ENCODE results near the gene CD68. TPM values are rescaled to one million over a fixed set of nuclear protein-coding genes. Genes with fewer than 3 reads are reported as not detected.

CD68 gene
- total RNA-seq, 1 experiment from 2014 or later, result 51.6 TPM

DNA sequence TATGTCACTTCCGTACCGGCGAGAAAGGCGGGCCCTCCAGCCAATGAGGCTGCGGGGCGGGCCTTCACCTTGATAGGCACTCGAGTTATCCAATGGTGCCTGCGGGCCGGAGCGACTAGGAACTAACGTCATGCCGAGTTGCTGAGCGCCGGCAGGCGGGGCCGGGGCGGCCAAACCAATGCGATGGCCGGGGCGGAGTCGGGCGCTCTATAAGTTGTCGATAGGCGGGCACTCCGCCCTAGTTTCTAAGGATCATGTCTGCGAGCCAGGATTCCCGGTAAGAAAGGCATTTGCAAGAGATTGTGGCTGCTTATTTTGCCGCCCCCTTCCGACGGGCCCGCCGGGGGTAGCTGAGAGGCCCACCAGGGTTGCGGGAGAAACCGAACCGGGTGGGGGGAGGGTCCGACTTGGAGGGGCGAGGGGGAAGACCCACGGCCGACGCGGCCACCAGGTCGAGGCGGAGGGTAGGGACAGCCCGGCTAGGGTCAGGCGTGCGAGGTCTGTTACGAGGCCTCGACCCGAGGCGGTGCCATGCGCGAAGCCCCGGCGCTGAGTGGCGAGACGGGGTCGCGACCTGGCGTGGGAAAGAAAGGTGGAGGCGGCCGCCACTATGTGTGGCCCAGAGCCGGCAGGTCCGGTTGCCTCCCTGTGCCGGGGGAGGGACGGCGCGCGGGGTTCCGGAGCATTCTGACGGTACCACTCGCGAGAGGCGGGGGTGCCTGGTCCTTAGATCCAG lies 6.7 kb upstream of the CD68 start:
- BruUV-seq (replicated peaks), result TSS peak; percentile 70
- H3K4me1 ChIP-seq (ENCODE audit: control insufficient read depth, insufficient read depth, low read length), result peaks cover 33% of the 10 kb centered on the region
- no peaks in the 10 kb centered on the region for H3K27me3 ChIP-seq (ENCODE audit: control insufficient read depth, insufficient read depth, low read length)
- H3K27ac ChIP-seq (ENCODE audit: low read length), result peak overlapping the region; percentile 90
- H3K9me3 ChIP-seq (ENCODE audit: control insufficient read depth, insufficient read depth, low read depth, low read length), result no peaks in the 10 kb centered on the region
- peak overlapping the region; percentile 85 to 89 for H3K4me3 ChIP-seq (ENCODE audit: low read depth in 2 of 2, low read length in 2 of 2)
- DNase-seq (ENCODE audit: low read depth, low spot score) (peak; percentile 97), ATAC-seq (peak; percentile 92)
- POLR2A ChIA-PET, result interaction anchor here (0.6 kb wide), 1 partner anchor 546 kb away, joined by 9 read pairs; no protein-coding TSS in a partner anchor
- TF ChIP-seq POLR2AphosphoS5 (IDR thresholded peaks at IDR 0.05; ENCODE audit: low read depth, low read length) (peak; percentile 99), SIN3A (IDR thresholded peaks at IDR 0.05; ENCODE audit: borderline replicate concordance, insufficient read depth, low read depth, low read length) (peak; percentile 73; the same call in 1 of the 2 replicates)
- TF ChIP-seq, protein P1, sequence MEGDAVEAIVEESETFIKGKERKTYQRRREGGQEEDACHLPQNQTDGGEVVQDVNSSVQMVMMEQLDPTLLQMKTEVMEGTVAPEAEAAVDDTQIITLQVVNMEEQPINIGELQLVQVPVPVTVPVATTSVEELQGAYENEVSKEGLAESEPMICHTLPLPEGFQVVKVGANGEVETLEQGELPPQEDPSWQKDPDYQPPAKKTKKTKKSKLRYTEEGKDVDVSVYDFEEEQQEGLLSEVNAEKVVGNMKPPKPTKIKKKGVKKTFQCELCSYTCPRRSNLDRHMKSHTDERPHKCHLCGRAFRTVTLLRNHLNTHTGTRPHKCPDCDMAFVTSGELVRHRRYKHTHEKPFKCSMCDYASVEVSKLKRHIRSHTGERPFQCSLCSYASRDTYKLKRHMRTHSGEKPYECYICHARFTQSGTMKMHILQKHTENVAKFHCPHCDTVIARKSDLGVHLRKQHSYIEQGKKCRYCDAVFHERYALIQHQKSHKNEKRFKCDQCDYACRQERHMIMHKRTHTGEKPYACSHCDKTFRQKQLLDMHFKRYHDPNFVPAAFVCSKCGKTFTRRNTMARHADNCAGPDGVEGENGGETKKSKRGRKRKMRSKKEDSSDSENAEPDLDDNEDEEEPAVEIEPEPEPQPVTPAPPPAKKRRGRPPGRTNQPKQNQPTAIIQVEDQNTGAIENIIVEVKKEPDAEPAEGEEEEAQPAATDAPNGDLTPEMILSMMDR (IDR thresholded peaks at IDR 0.05), result no peak
- in situ Hi-C loops (cut with HindIII; ENCODE audit: low pct_unique_long_range_greater_than_20kb, low sequenced_read_pairs), result no loop called here
- intact Hi-C loops (cut with micrococcal nuclease; ENCODE audit: unreplicated experiment), result no loop called here
- CTCF ChIA-PET, result no interaction called here
- H3K36me3 ChIP-seq (ENCODE audit: control insufficient read depth, insufficient read depth, low read length), result peaks cover 28% of the 10 kb centered on the region

DNA sequence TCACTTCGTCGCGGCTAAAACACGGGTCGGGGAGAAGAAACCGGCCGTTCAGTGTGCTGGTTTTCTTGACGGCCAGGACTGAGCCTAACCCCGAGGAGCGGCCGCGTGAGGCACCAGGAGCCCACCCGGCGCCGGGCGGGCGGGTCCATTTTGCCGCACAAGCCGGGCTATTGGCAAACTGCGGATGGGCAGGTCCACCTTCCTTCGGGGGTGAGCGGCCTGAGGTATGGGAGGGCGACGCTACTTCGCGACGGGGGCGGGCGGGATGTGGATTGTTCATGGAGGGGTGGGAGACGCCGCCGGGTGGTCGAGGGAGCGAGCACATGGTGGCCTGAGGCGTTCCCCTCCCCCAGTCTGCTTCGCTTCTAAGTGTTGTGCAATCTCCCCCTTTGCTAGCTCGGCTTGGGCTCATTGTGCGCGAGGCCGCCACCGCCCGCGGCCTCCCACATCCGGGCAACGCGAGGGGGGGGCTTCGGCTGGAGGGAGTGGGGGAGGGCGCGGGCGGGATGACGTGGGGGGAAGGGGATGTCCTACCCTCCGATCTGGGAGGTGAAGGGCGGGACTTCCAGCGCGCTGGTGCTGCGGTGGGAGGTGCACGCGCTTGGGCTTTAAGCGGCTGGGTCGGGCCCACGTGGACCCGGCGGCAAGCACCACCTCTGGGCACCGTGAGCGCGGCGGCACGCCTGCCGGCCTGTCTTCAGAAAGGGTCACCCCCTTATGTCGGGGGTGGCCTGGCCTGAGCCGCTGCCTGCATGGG lies 5.9 kb upstream of the CD68 start:
- Histone ChIP-seq H3K9me3 (ENCODE audit: control insufficient read depth, insufficient read depth, low read depth, low read length) (no peaks in the 10 kb centered on the region), H3K4me3 (ENCODE audit: low read depth in 2 of 2, low read length in 2 of 2) (peak overlapping the region; percentile 85 to 89), H3K27ac (ENCODE audit: low read length) (peak overlapping the region; percentile 90), H3K36me3 (ENCODE audit: control insufficient read depth, insufficient read depth, low read length) (peaks cover 29% of the 10 kb centered on the region), H3K27me3 (ENCODE audit: control insufficient read depth, insufficient read depth, low read length) (no peaks in the 10 kb centered on the region), H3K4me1 (ENCODE audit: control insufficient read depth, insufficient read depth, low read length) (peaks cover 41% of the 10 kb centered on the region)
- TF ChIP-seq, protein P1 (IDR thresholded peaks at IDR 0.05), result no peak
- no peak for TF ChIP-seq TCF7L2 (IDR thresholded peaks at IDR 0.05; ENCODE audit: low read depth, low read length)
- TF ChIP-seq POLR2AphosphoS5 (IDR thresholded peaks at IDR 0.05; ENCODE audit: low read depth, low read length), result peak; percentile 71
- peak; percentile 38; the same call in 1 of the 2 replicates for TF ChIP-seq SIN3A (IDR thresholded peaks at IDR 0.05; ENCODE audit: borderline replicate concordance, insufficient read depth, low read depth, low read length)
- TF ChIP-seq, protein P2, sequence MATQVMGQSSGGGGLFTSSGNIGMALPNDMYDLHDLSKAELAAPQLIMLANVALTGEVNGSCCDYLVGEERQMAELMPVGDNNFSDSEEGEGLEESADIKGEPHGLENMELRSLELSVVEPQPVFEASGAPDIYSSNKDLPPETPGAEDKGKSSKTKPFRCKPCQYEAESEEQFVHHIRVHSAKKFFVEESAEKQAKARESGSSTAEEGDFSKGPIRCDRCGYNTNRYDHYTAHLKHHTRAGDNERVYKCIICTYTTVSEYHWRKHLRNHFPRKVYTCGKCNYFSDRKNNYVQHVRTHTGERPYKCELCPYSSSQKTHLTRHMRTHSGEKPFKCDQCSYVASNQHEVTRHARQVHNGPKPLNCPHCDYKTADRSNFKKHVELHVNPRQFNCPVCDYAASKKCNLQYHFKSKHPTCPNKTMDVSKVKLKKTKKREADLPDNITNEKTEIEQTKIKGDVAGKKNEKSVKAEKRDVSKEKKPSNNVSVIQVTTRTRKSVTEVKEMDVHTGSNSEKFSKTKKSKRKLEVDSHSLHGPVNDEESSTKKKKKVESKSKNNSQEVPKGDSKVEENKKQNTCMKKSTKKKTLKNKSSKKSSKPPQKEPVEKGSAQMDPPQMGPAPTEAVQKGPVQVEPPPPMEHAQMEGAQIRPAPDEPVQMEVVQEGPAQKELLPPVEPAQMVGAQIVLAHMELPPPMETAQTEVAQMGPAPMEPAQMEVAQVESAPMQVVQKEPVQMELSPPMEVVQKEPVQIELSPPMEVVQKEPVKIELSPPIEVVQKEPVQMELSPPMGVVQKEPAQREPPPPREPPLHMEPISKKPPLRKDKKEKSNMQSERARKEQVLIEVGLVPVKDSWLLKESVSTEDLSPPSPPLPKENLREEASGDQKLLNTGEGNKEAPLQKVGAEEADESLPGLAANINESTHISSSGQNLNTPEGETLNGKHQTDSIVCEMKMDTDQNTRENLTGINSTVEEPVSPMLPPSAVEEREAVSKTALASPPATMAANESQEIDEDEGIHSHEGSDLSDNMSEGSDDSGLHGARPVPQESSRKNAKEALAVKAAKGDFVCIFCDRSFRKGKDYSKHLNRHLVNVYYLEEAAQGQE (IDR thresholded peaks at IDR 0.05; ENCODE audit: insufficient read depth in 1 of 2, low read depth in 2 of 2, low read length in 1 of 2), result 0 out of 4 replicates have a peak, but pooled peaks of 1 of the 2 experiments have one; percentile 19
- in situ Hi-C loops (cut with HindIII; ENCODE audit: low pct_unique_long_range_greater_than_20kb, low sequenced_read_pairs), result no loop called here
- ATAC-seq (peak; percentile 47), DNase-seq (ENCODE audit: low read depth, low spot score) (no peak)
- intact Hi-C loops (cut with micrococcal nuclease; ENCODE audit: unreplicated experiment), result no loop called here
- CTCF ChIA-PET, result no interaction called here
- POLR2A ChIA-PET, result interaction anchor here (0.6 kb wide), 1 partner anchor 546 kb away, joined by 9 read pairs; no protein-coding TSS in a partner anchor
- no TSS peak for BruUV-seq (replicated peaks)

All from Panc1 (cell line).